ENCODE data around the gene TET2. TPM values are rescaled to one million over a fixed set of nuclear protein-coding genes. Genes with fewer than 3 reads are reported as not detected.

The TET2 gene
- total RNA-seq, 1 donor from 2014 or later: 34.8 TPM

GRCh38 chr4:105327222-105327621 lies 180.5 kb downstream of the TET2 start:
- no peaks in the 10 kb centered on the region for H3K27me3 Mint-ChIP-seq
- no peak for DNase-seq (ENCODE audit: extremely low spot score, unreplicated experiment)
- H3K9me3 Mint-ChIP-seq: no peaks in the 10 kb centered on the region
- no peak overlapping the region for H3K4me3 Mint-ChIP-seq
- H3K27ac Mint-ChIP-seq: no peak overlapping the region
- no peaks in the 10 kb centered on the region for H3K36me3 Mint-ChIP-seq
- no peak for TF ChIP-seq CTCF (conservative IDR thresholded peaks at IDR 0.05)
- H3K4me1 Mint-ChIP-seq (ENCODE audit: unreplicated experiment): no peaks in the 10 kb centered on the region

- H3K9me3 Mint-ChIP-seq: no peaks in the 10 kb centered on the region
Measured at GRCh38 chr4:105327956-105328355, 181.3 kb downstream of the TET2 start.

GRCh38 chr4:105329081-105329480 lies 182.4 kb downstream of the TET2 start:
- no peaks in the 10 kb centered on the region for H3K36me3 Mint-ChIP-seq
- no peaks in the 10 kb centered on the region for H3K27me3 Mint-ChIP-seq
- H3K9me3 Mint-ChIP-seq: no peaks in the 10 kb centered on the region
- H3K27ac Mint-ChIP-seq: no peak overlapping the region
- H3K4me3 Mint-ChIP-seq: no peak overlapping the region
- H3K4me1 Mint-ChIP-seq (ENCODE audit: unreplicated experiment): no peaks in the 10 kb centered on the region
- TF ChIP-seq CTCF (conservative IDR thresholded peaks at IDR 0.05): no peak
- DNase-seq (ENCODE audit: extremely low spot score, unreplicated experiment): no peak

More at GRCh38 chr4:105327956-105328355, 181.3 kb downstream of the TET2 start:
- Mint-ChIP-seq H3K4me3 (no peak overlapping the region), H3K27ac (no peak overlapping the region), H3K4me1 (ENCODE audit: unreplicated experiment) (no peaks in the 10 kb centered on the region), H3K27me3 (no peaks in the 10 kb centered on the region), H3K36me3 (no peaks in the 10 kb centered on the region)
- DNase-seq (ENCODE audit: extremely low spot score, unreplicated experiment): no peak
- no peak for TF ChIP-seq CTCF (conservative IDR thresholded peaks at IDR 0.05)
